Ramos (cell line): ENCODE measurements around the gene BHLHE40.

Experiments used
- in situ Hi-C: fragments of 300-500 bp; cut with MboI; formaldehyde crosslinking; loops from one replicate; pipeline ENCODE4 v1.14.3; 2022; ENCODE audit warnings: low sequenced_read_pairs; ENCODE audit not compliant: unreplicated experiment

BHLHE40 gene

GRCh38 chr3:5015056-5015455 lies 35.8 kb downstream of the BHLHE40 start:
- in situ Hi-C loops = no loop called here

GRCh38 chr3:5016211-5017161 lies 37.2 kb downstream of the BHLHE40 start:
- in situ Hi-C loops = no loop called here

- in situ Hi-C loops = no loop called here
Observed at GRCh38 chr3:5017925-5018531, 38.8 kb downstream of the BHLHE40 start.

- in situ Hi-C loops = no loop called here
Observed at GRCh38 chr3:5019411-5020241, 40.4 kb downstream of the BHLHE40 start.

GRCh38 chr3:5020242-5020722 lies 41.0 kb downstream of the BHLHE40 start:
- in situ Hi-C loops = no loop called here

GRCh38 chr3:5021116-5022092 lies 42.2 kb downstream of the BHLHE40 start:
- in situ Hi-C loops = no loop called here

GRCh38 chr3:5022187-5022965 lies 43.1 kb downstream of the BHLHE40 start:
- in situ Hi-C loops = no loop called here

GRCh38 chr3:5022966-5023776 lies 43.9 kb downstream of the BHLHE40 start:
- in situ Hi-C loops = no loop called here

- in situ Hi-C loops = no loop called here
Observed at GRCh38 chr3:5023777-5024346, 44.6 kb downstream of the BHLHE40 start.

- in situ Hi-C loops = no loop called here
Observed at GRCh38 chr3:5026046-5026362, 46.8 kb downstream of the BHLHE40 start.

- in situ Hi-C loops = no loop called here
Observed at GRCh38 chr3:5029715-5030114, 50.5 kb downstream of the BHLHE40 start.

GRCh38 chr3:5030152-5030551 lies 50.9 kb downstream of the BHLHE40 start:
- in situ Hi-C loops = no loop called here

GRCh38 chr3:5032844-5033243 lies 53.6 kb downstream of the BHLHE40 start:
- in situ Hi-C loops = no loop called here
